ENCODE data around the gene ADAMTS17. TPM values are rescaled to one million over a fixed set of nuclear protein-coding genes. Genes with fewer than 3 reads are reported as not detected.

Gene ADAMTS17
- total and polyA plus RNA-seq, 9 of the 15 experiments (the other 6 are each of a cell fraction or from before 2014, with no cell fraction given) = 0.01 to 0.14 (median 0.07) TPM; not detected in 6

- intact Hi-C loops (cut with micrococcal nuclease) (no loop called here), in situ Hi-C loops (cut with MboI) (no loop called here)
- no peaks in the 10 kb centered on the region for H3K9me1 ChIP-seq (ENCODE audit: control insufficient read depth, insufficient read depth, low read length)
- no peaks in the 10 kb centered on the region for H3K4me1 ChIP-seq (replicated peaks in 1 of 2; ENCODE audit: control insufficient read depth in 2 of 2, insufficient read depth in 2 of 2, low read length in 2 of 2)
- H3K79me2 ChIP-seq (ENCODE audit: control insufficient read depth, insufficient read depth, low read length) = no peaks in the 10 kb centered on the region
- H4K20me1 ChIP-seq (replicated peaks; ENCODE audit: control insufficient read depth, insufficient read depth, low read length) = no peaks in the 10 kb centered on the region
- 0% methylated on average over 10 of the region's 10 CpGs for WGBS (ENCODE audit: insufficient coverage, low coverage, missing lambda C conversion rate)
- CTCF ChIA-PET (ENCODE audit: low intra/inter-chr PET ratio) = no interaction called here
- peaks cover 0 to 26% of the 10 kb centered on the region in 2 experiments; a peak in 3 of 5 replicates for H3K27me3 ChIP-seq (ENCODE audit: control insufficient read depth in 2 of 2, insufficient read depth in 2 of 2, low read length in 2 of 2)
- TF ChIP-seq RNF219 (CRISPR knock-in tag; IDR thresholded peaks at IDR 0.05) (no peak), ZNF778 (CRISPR knock-in tag; IDR thresholded peaks at IDR 0.05) (no peak), ADNP (tag; IDR thresholded peaks at IDR 0.05) (no peak), ZNF785 (CRISPR knock-in tag; IDR thresholded peaks at IDR 0.05) (no peak), MTF1 (CRISPR knock-in tag; IDR thresholded peaks at IDR 0.05; ENCODE audit: borderline replicate concordance) (no peak), CHAMP1 (IDR thresholded peaks at IDR 0.05) (no peak)
- ATAC-seq (no peak), DNase-seq (ENCODE audit: extremely low read depth in 1 of 4, low spot score in 3 of 4) (no peak), FAIRE-seq (no peak)
- no peak overlapping the region for H3K4me3 ChIP-seq
- H2AFZ ChIP-seq (ENCODE audit: low read depth, low read length) = no peak overlapping the region
- H3K36me3 ChIP-seq (ENCODE audit: control insufficient read depth, insufficient read depth, low read length) = no peaks in the 10 kb centered on the region
- no TSS peak for BruUV-seq (replicated peaks)
- no peak overlapping the region for H3K27ac ChIP-seq (ENCODE audit: extremely low read depth, low read depth, low read length)
- H3K9me3 ChIP-seq (replicated peaks; ENCODE audit: control insufficient read depth, insufficient read depth, low read depth, low read length) = no peaks in the 10 kb centered on the region
- no peak overlapping the region for H3K9ac ChIP-seq (ENCODE audit: insufficient read depth in 1 of 2, low read depth in 2 of 2, low read length in 2 of 2)
- POLR2A ChIA-PET = interaction anchor here (0.7 kb wide), 1 partner anchor 128 kb away, joined by 3 read pairs; no protein-coding TSS in a partner anchor
- H3K4me2 ChIP-seq (ENCODE audit: insufficient read depth, low read length) = no peak overlapping the region
These were observed 334.2 kb downstream of the ADAMTS17 start for GRCh38 chr15:100007609-100008008.
